SK-N-SH (cell line): ENCODE results near the gene SP1. TPM values are rescaled to one million over a fixed set of nuclear protein-coding genes. Genes with fewer than 3 reads are reported as not detected.
"Not testable (repeated sequence)": the region's sequence is repeated elsewhere in the genome, so short reads cannot be mapped to it uniquely, and the experiment has no call there.

ENCODE experiments used
- CTCF ChIA-PET: fragments of 300-600, 350-600 bp; formaldehyde crosslinking; extraction: SDS; loops from one replicate; lab custom pipeline; 2021; lab: Yijun Ruan, JAX
- POLR2A ChIA-PET: fragments of 350-600 bp; sonication (Branson Sonifier 250); formaldehyde crosslinking; extraction: SDS; loops from one replicate; lab custom pipeline; 2020; ENCODE audit warnings: antibody characterized with exemption, inconsistent platforms; lab: Yijun Ruan, JAX
- DNase-seq: peaks from one replicate; pipeline ENCODE4 v3.0.0; 2012
- H2AFZ ChIP-seq: fragments of 200-600 bp; sonication (generic); 2 replicates; pipeline ENCODE4 v1.8.1; 2016; ENCODE audit warnings: antibody characterized with exemption, mild to moderate bottlenecking, low read depth
- H3F3A ChIP-seq: fragments of 200-600 bp; sonication (generic); replicated peaks from 2 replicates; pipeline ENCODE3; 2016; ENCODE audit warnings: antibody characterized with exemption, mild to moderate bottlenecking; ENCODE audit not compliant: insufficient read depth
- H3K27ac ChIP-seq, 2 experiments: fragments of 200-500 bp in 1 of 2; fragments of 200-600 bp in 1 of 2; sonication (Bioruptor generic) in 1 of 2; sonication (generic), shearing (Covaris generic) in 1 of 2; 2 replicates each; pipeline versions ENCODE4 v1.5.1 to v1.6.1; 2014 to 2016; ENCODE audit warnings: low read depth in 2 of 2, inconsistent platforms in 1 of 2, low read length in 1 of 2, mild to moderate bottlenecking in 1 of 2, mixed read lengths in 1 of 2
- H3K27me3 ChIP-seq: fragments of 200-600 bp; sonication (generic), shearing (Covaris generic); 2 replicates; pipeline ENCODE4 v1.6.1; 2016; ENCODE audit warnings: mixed run types; ENCODE audit not compliant: insufficient read depth
- H3K36me3 ChIP-seq, 2 experiments: fragments of 200-500 bp in 1 of 2; fragments of 200-600 bp in 1 of 2; sonication (Bioruptor generic) in 1 of 2; sonication (generic) in 1 of 2; replicated peaks in 1 of 2; 2 replicates each; pipeline versions ENCODE3 to v1.5.1; 2014 to 2016; ENCODE audit warnings: low read length in 1 of 2, mild to moderate bottlenecking in 1 of 2; ENCODE audit not compliant: insufficient read depth in 2 of 2, control insufficient read depth in 1 of 2
- H3K4me1 ChIP-seq, 2 experiments: fragments of 200-500 bp in 1 of 2; fragments of 200-600 bp in 1 of 2; sonication (Bioruptor generic) in 1 of 2; sonication (generic), shearing (Covaris generic) in 1 of 2; 2 replicates each; pipeline versions ENCODE4 v1.5.1 to v1.6.1; 2014 to 2016; ENCODE audit warnings: low read depth in 1 of 2, low read length in 1 of 2, mixed run types in 1 of 2; ENCODE audit not compliant: insufficient read depth in 2 of 2, control insufficient read depth in 1 of 2
- H3K4me2 ChIP-seq: fragments of 200-600 bp; sonication (generic), shearing (Covaris generic); 2 replicates; pipeline ENCODE4 v1.6.1; 2017; ENCODE audit warnings: mixed run types
- H3K4me3 ChIP-seq, 2 experiments: fragments of 200-500 bp in 1 of 2; fragments of 200-600 bp in 1 of 2; sonication (Bioruptor generic) in 1 of 2; sonication (generic), shearing (Covaris generic) in 1 of 2; 2 replicates each; pipeline versions ENCODE4 v1.5.1 to v1.8.1; 2014 to 2016; ENCODE audit warnings: low read depth in 2 of 2, inconsistent platforms in 1 of 2, low read length in 1 of 2, mild to moderate bottlenecking in 1 of 2, mixed read lengths in 1 of 2, moderate library complexity in 1 of 2
- H3K79me2 ChIP-seq: fragments of 200-600 bp; sonication (generic); 2 replicates; pipeline ENCODE4 v1.8.1; 2017; ENCODE audit warnings: mild to moderate bottlenecking; ENCODE audit not compliant: insufficient read depth
- H3K9ac ChIP-seq: fragments of 200-600 bp; sonication (generic); 2 replicates; pipeline ENCODE4 v1.6.1; 2017; ENCODE audit warnings: mixed run types
- H3K9me2 ChIP-seq: fragments of 200-600 bp; sonication (generic); 2 replicates; pipeline ENCODE4 v1.6.1; 2017; ENCODE audit warnings: mixed run types
- H3K9me3 ChIP-seq: fragments of 200-600 bp; sonication (generic); 2 replicates; pipeline ENCODE4 v1.6.1; 2017; ENCODE audit warnings: mixed run types, mild to moderate bottlenecking, moderate library complexity
- H4K20me1 ChIP-seq: fragments of 200-600 bp; sonication (generic); 2 replicates; pipeline ENCODE4 v1.6.1; 2017; ENCODE audit warnings: mild to moderate bottlenecking, mixed run types; ENCODE audit not compliant: insufficient read depth
- IRF3 ChIP-seq: fragments of 150-350 bp; IDR thresholded peaks from 2 replicates; pipeline ENCODE4 v1.6.1; 2016; ENCODE audit warnings: mild to moderate bottlenecking, low read depth, low read length
- MEF2A ChIP-seq: IDR thresholded peaks from 2 replicates; pipeline ENCODE4 v1.4.0; 2012; ENCODE audit warnings: low read depth, borderline replicate concordance
- MXI1 ChIP-seq: IDR thresholded peaks from 2 replicates; pipeline ENCODE4 v1.6.1; 2012; ENCODE audit warnings: mild to moderate bottlenecking, low read depth, low read length, improper control_type of control experiment
- POLR2AphosphoS5 ChIP-seq: IDR thresholded peaks from 2 replicates; pipeline ENCODE4 v1.6.1; 2012; ENCODE audit warnings: low read depth, low read length
- RAD21 ChIP-seq: IDR thresholded peaks from 2 replicates; pipeline ENCODE4 v1.6.1; 2012; ENCODE audit warnings: mild to moderate bottlenecking, low read length
- RCOR1 ChIP-seq: fragments of 150-350 bp; IDR thresholded peaks from 2 replicates; pipeline ENCODE4 v1.6.1; 2017; ENCODE audit warnings: antibody characterized with exemption, low read length
- REST ChIP-seq: IDR thresholded peaks from 2 replicates; pipeline ENCODE4 v1.6.1; 2012; ENCODE audit warnings: mild to moderate bottlenecking, low read depth, low read length, moderate library complexity
- RFX5 ChIP-seq: IDR thresholded peaks from 2 replicates; pipeline ENCODE4 v1.6.1; 2012; ENCODE audit warnings: mild to moderate bottlenecking, improper control_type of control experiment, low read length
- SMC3 ChIP-seq: IDR thresholded peaks from 2 replicates; pipeline ENCODE4 v1.6.1; 2012; ENCODE audit warnings: low read depth, low read length, improper control_type of control experiment
- WGBS: methylation state at CpG from one replicate; pipeline ENCODE4 v1.1.6; 2017; ENCODE audit warnings: low lambda C conversion rate; 5-methylcytosine and 5-hydroxymethylcytosine counted together
- polyA plus RNA-seq, 3 experiments: library from polyadenylated mRNA; depleted of rRNA; stranded (reverse); fragments of >200 nt; gene quantifications; 2 replicates each; pipeline ENCODE4 v1.2.3, GENCODE V29; 2012
- TF ChIP-seq, protein P1 (sequence below): IDR thresholded peaks from 2 replicates; pipeline ENCODE4 v1.4.0; 2012; ENCODE audit warnings: low read depth, borderline replicate concordance
- TF ChIP-seq, protein P2 (sequence below): IDR thresholded peaks from 2 replicates; pipeline ENCODE4 v1.4.0; 2012; ENCODE audit warnings: low read depth, borderline replicate concordance

The SP1 gene
- polyA plus RNA-seq, 1 of the 3 experiments (the other 2 are of a cell fraction), result 12.9 TPM

DNA sequence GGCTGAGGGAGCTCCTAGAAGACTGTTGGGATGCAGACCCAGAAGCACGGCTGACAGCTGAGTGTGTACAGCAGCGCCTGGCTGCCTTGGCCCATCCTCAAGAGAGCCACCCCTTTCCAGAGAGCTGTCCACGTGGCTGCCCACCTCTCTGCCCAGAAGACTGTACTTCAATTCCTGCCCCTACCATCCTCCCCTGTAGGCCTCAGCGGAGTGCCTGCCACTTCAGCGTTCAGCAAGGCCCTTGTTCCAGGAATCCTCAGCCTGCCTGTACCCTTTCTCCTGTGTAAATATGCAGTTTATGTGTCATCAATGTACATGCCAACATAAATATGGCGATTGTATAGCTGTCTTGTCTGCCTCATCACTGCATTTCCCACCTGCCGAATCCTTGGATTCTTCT, 51.2 kb downstream of the SP1 start:
- Histone ChIP-seq H2AFZ (no peak overlapping the region), H3K79me2 (no peaks in the 10 kb centered on the region)
- 83% methylated on average over 7 of the region's 7 CpGs for WGBS
- TF ChIP-seq IRF3 (no peak), RFX5 (no peak), REST (no peak), RCOR1 (no peak), SMC3 (no peak), RAD21 (no peak), MEF2A (no peak), POLR2AphosphoS5 (no peak), MXI1 (no peak)
- TF ChIP-seq, protein P1, sequence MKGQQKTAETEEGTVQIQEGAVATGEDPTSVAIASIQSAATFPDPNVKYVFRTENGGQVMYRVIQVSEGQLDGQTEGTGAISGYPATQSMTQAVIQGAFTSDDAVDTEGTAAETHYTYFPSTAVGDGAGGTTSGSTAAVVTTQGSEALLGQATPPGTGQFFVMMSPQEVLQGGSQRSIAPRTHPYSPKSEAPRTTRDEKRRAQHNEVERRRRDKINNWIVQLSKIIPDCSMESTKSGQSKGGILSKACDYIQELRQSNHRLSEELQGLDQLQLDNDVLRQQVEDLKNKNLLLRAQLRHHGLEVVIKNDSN, result no peak
- TF ChIP-seq, protein P2, sequence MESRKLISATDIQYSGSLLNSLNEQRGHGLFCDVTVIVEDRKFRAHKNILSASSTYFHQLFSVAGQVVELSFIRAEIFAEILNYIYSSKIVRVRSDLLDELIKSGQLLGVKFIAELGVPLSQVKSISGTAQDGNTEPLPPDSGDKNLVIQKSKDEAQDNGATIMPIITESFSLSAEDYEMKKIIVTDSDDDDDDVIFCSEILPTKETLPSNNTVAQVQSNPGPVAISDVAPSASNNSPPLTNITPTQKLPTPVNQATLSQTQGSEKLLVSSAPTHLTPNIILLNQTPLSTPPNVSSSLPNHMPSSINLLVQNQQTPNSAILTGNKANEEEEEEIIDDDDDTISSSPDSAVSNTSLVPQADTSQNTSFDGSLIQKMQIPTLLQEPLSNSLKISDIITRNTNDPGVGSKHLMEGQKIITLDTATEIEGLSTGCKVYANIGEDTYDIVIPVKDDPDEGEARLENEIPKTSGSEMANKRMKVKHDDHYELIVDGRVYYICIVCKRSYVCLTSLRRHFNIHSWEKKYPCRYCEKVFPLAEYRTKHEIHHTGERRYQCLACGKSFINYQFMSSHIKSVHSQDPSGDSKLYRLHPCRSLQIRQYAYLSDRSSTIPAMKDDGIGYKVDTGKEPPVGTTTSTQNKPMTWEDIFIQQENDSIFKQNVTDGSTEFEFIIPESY, result no peak
- TF ChIP-seq, all 33 proteins: peak for 0
- peak overlapping the region in 1 of 2 experiments; percentile 35; a peak in 1 of 4 replicates for H3K27ac ChIP-seq
- ChIA-PET POLR2A (no interaction called here), CTCF (interaction anchor here (1.1 to 2.2 kb wide), 4 partner anchors 77 to 220 kb away, joined by 3 to 12 read pairs (median 4); no protein-coding TSS in a partner anchor)
- H3K9me2 ChIP-seq, result no peaks in the 10 kb centered on the region
- peaks cover 10% of the 10 kb centered on the region for H3F3A ChIP-seq
- H3K4me2 ChIP-seq, result peak overlapping the region; percentile 61; the same call in 1 of the 2 replicates
- no peaks in the 10 kb centered on the region for H3K27me3 ChIP-seq
- no peaks in the 10 kb centered on the region for H3K9me3 ChIP-seq
- no peaks in the 10 kb centered on the region for H4K20me1 ChIP-seq
- peaks cover 0 to 8% of the 10 kb centered on the region in 2 experiments; a peak in 3 of 4 replicates for H3K4me1 ChIP-seq
- no peak overlapping the region for H3K4me3 ChIP-seq
- no peak for DNase-seq
- H3K9ac ChIP-seq, result peak overlapping the region; percentile 17; the same call in 1 of the 2 replicates
- H3K36me3 ChIP-seq, result no peaks in the 10 kb centered on the region

- 93% methylated on average over 9 of the region's 9 CpGs for WGBS
- H3K9me3 ChIP-seq, H4K20me1 ChIP-seq, H3K4me1 ChIP-seq, H3K36me3 ChIP-seq, H3K27me3 ChIP-seq, H3K4me2 ChIP-seq, H3K9ac ChIP-seq, DNase-seq, H3K4me3 ChIP-seq, H3K79me2 ChIP-seq, H3K9me2 ChIP-seq, POLR2A ChIA-PET, H3K27ac ChIP-seq, H3F3A ChIP-seq, H2AFZ ChIP-seq: not testable (repeated sequence)
- CTCF ChIA-PET, result interaction anchor here (1.1 to 1.4 kb wide), 3 partner anchors 14 to 90 kb away, joined by 3 to 4 read pairs (median 3); no protein-coding TSS in a partner anchor
Measured at GRCh38 chr12:53435326-53435725, 55.4 kb downstream of the SP1 start.

- DNase-seq, H3K36me3 ChIP-seq, H3K9me2 ChIP-seq, H2AFZ ChIP-seq, H3K4me3 ChIP-seq, H3K9me3 ChIP-seq, H3K4me2 ChIP-seq, H3K27me3 ChIP-seq, H4K20me1 ChIP-seq, H3K9ac ChIP-seq, H3K27ac ChIP-seq, H3K4me1 ChIP-seq: not testable (repeated sequence)
- H3K79me2 ChIP-seq, result peaks cover 30% of the 10 kb centered on the region
- ChIA-PET CTCF (interaction anchor here (0.7 to 2.7 kb wide), 5 partner anchors 14 to 118 kb away, joined by 3 to 14 read pairs (median 4); partner anchors contain the start of gene AAAS), POLR2A (interaction anchor here (1.4 kb wide), 1 partner anchor 115 kb away, joined by 5 read pairs; no protein-coding TSS in a partner anchor)
- peaks cover 11% of the 10 kb centered on the region for H3F3A ChIP-seq
Measured at GRCh38 chr12:53439582-53439981, 59.6 kb downstream of the SP1 start.
